ENCODE results near the gene RGS17. TPM values are rescaled to one million over a fixed set of nuclear protein-coding genes. Genes with fewer than 3 reads are reported as not detected.

RGS17 gene
- total RNA-seq, 1 experiment from 2014 or later = 1.5 TPM

Other genes with a start within 250 kb of the RGS17 start
- 22.1 and 27.8 TPM in 2 replicates for gene FBXO5, start 148.2 kb downstream of the RGS17 start, total RNA-seq (2014; rRNA removed; shearing (Covaris generic))
- 7.9 and 11.3 TPM in 2 replicates for gene MTRF1L, start 128.6 kb downstream of the RGS17 start, total RNA-seq (2014; rRNA removed; shearing (Covaris generic))